ENCODE measurements around the gene SALL2. TPM values are rescaled to one million over a fixed set of nuclear protein-coding genes. Genes with fewer than 3 reads are reported as not detected.
"Not testable (repeated sequence)": the region's sequence is repeated elsewhere in the genome, so short reads cannot be mapped to it uniquely, and the experiment has no call there.

Gene SALL2
- total and polyA plus RNA-seq, 9 donors = 11.9 to 38.8 (median 25.9) TPM

DNA sequence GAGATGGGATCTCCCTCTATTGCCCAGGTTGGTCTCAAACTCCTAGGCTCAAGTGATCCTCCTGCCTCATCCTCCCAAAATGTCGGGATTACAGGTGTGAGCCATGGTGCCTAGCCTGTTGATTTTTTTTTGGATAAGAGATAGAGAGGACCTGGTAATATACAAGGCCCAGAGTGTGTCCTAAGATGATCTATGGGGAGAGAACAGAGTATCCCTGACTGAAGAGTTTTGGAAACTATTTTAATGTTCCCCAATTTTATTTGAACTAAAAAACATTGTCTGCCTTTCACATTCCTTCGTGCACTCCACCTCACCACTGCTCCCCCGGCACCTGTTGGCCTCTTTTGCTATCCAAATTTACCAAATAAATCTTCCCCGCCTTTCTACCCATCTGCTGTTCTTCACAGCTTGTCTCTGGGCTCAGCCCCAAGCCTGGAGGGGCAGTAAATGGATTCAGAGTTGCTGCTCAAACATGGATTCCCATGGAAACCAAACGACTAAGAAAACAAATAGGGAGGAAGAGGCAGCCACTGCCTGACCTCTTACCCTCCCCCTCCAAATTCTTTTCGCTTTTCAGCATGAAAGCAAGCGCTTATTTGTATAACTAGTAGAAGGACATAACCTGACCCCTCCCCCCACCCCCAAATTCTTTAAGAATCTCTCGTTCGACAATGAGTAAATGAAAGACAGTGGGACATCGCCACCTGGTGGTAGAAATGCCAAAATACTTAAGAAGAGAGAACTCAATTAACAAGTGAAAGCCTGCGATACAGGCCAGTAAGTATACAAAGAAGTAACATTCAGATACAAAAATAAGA, 31.1 kb upstream of the SALL2 start:
- no peak for TF ChIP-seq POLR2A (IDR thresholded peaks at IDR 0.05)
- TF ChIP-seq, protein P1, sequence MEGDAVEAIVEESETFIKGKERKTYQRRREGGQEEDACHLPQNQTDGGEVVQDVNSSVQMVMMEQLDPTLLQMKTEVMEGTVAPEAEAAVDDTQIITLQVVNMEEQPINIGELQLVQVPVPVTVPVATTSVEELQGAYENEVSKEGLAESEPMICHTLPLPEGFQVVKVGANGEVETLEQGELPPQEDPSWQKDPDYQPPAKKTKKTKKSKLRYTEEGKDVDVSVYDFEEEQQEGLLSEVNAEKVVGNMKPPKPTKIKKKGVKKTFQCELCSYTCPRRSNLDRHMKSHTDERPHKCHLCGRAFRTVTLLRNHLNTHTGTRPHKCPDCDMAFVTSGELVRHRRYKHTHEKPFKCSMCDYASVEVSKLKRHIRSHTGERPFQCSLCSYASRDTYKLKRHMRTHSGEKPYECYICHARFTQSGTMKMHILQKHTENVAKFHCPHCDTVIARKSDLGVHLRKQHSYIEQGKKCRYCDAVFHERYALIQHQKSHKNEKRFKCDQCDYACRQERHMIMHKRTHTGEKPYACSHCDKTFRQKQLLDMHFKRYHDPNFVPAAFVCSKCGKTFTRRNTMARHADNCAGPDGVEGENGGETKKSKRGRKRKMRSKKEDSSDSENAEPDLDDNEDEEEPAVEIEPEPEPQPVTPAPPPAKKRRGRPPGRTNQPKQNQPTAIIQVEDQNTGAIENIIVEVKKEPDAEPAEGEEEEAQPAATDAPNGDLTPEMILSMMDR (IDR thresholded peaks at IDR 0.05) = peak; percentile 70 to 86 (median 82)
- H3K9me3 ChIP-seq = no peaks in the 10 kb centered on the region
- H3K36me3 ChIP-seq = no peaks in the 10 kb centered on the region
- peak; percentile 62 to 87 (median 71) for DNase-seq
- peak overlapping the region; percentile 12 for H3K4me3 ChIP-seq
- intact Hi-C loops (cut with DNase I) = loop anchor here in 1 of 4 donors (10.0 kb wide), 1 partner anchor 102 kb away; the partner anchor contains the start of gene CHD8
- 2 to 5% (median 3%) methylated on average over 11 of the region's 11 CpGs for WGBS, 3 donors
- no peaks in the 10 kb centered on the region for H3K27me3 ChIP-seq
- H3K4me1 ChIP-seq (ENCODE audit: insufficient read depth) = no peaks in the 10 kb centered on the region
- H3K27ac ChIP-seq = peak overlapping the region in 1 of 2 donors; percentile 56

DNA sequence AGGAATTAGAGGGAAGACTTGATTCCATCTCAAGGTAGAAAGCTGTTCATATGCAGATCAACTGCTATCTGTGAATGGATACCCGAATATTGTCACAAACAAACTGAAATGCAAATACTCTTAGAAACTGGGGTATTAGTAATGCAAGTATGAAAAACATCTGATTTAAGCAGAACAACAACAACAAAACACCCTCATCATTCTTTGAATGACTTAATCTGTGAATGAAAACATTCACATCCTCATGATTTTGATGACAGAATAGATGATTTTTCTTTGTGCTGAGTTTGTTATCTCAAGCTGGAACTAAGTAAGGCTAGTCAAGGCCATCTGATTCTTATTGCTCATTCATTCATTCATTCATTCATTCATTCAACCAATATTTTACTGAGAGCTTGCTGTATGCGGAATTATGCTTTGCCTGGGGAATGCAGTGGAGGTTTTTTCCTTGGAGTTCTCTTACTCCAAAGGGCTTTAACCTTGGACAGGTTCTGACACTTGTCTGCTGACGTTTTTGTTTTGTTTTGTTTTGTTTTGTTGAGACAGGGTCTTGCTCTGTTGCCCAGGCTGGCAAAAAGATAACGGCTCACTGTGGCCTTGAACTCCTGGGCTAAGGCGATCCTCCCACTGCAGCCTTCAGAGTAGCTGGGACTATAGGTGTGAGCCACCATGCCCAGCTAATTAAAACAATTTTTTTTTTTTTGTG, 30.4 kb upstream of the SALL2 start:
- Histone ChIP-seq H3K27me3 (no peaks in the 10 kb centered on the region), H3K36me3 (no peaks in the 10 kb centered on the region), H3K4me3 (no peak overlapping the region), H3K27ac (no peak overlapping the region), H3K4me1 (ENCODE audit: insufficient read depth) (no peaks in the 10 kb centered on the region), H3K9me3 (no peaks in the 10 kb centered on the region)
- TF ChIP-seq POLR2A (IDR thresholded peaks at IDR 0.05) (no peak), EP300 (IDR thresholded peaks at IDR 0.05) (no peak)
- TF ChIP-seq, protein P1 (IDR thresholded peaks at IDR 0.05) = no peak
- intact Hi-C loops (cut with DNase I) = loop anchor here in 1 of 4 donors (10.0 kb wide), 1 partner anchor 102 kb away; the partner anchor contains the start of gene CHD8
- WGBS, 3 donors = 20 to 27% (median 27%) methylated on average over 5 of the region's 5 CpGs
- DNase-seq = no peak

DNA sequence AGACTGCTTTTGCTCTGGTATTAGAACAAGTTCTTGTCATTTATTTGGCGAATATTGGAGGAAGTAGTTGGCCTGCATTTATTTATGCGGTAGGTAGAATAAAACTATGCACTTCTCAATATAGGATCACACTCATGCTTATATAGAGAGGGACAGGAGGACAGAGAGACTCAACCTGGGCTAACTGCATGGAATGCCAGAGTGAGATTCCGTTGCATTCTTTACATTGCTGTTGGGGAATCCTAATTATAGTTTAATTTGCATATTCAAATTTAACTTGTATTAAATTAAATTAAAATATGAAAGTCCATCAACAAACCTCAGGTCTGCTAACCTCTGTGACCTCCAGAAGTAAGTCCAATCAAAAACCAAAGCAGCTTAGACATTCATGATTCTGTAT, 27.1 kb upstream of the SALL2 start:
- Histone ChIP-seq H3K4me1 (ENCODE audit: insufficient read depth) (no peaks in the 10 kb centered on the region), H3K27me3 (no peaks in the 10 kb centered on the region), H3K9me3 (no peaks in the 10 kb centered on the region), H3K36me3 (no peaks in the 10 kb centered on the region), H3K4me3 (no peak overlapping the region), H3K27ac (no peak overlapping the region)
- DNase-seq = no peak
- intact Hi-C loops (cut with DNase I) = loop anchor here in 1 of 4 donors (10.0 kb wide), 1 partner anchor 98 kb away; the partner anchor contains the start of gene CHD8
- WGBS, 3 donors = 89 to 95% (median 91%) methylated on average over 3 of the region's 3 CpGs
- TF ChIP-seq EP300 (IDR thresholded peaks at IDR 0.05) (no peak), POLR2A (IDR thresholded peaks at IDR 0.05) (no peak)
- TF ChIP-seq, protein P1 (IDR thresholded peaks at IDR 0.05) = no peak

DNA sequence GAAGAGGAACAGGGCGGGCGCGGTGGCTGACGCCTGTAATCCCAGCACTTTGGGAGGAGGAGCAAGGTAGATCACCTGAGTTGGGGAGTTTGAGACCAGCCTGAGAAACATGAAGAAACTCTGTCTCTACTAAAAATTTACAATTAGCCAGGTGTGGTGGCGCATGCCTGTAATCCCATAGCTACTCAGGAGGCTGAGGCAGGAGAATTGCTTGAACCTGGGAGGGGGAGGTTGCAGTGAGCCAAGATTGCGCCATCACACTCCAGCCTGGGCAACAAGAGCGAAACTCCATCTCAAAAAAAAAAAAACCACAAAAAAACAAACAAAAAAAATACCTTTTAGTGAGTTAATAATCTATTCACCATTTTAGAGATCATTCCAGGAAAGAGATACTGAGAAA, 18.4 kb upstream of the SALL2 start:
- H3K9me3 ChIP-seq; H3K36me3 ChIP-seq; H3K4me1 ChIP-seq (ENCODE audit: insufficient read depth); DNase-seq; intact Hi-C loops (cut with DNase I); H3K4me3 ChIP-seq; H3K27ac ChIP-seq; H3K27me3 ChIP-seq: not testable (repeated sequence)
- WGBS, 3 donors = 91 to 94% (median 93%) methylated on average over 7 of the region's 7 CpGs
